ENCODE measurements around the gene DLGAP1. TPM values are rescaled to one million over a fixed set of nuclear protein-coding genes. Genes with fewer than 3 reads are reported as not detected.
"Not testable (repeated sequence)": the region's sequence is repeated elsewhere in the genome, so short reads cannot be mapped to it uniquely, and the experiment has no call there.

The DLGAP1 gene
- total and polyA plus RNA-seq, 7 experiments from 2014 or later = 0.32 to 1.0 TPM; not detected in 5

DNA sequence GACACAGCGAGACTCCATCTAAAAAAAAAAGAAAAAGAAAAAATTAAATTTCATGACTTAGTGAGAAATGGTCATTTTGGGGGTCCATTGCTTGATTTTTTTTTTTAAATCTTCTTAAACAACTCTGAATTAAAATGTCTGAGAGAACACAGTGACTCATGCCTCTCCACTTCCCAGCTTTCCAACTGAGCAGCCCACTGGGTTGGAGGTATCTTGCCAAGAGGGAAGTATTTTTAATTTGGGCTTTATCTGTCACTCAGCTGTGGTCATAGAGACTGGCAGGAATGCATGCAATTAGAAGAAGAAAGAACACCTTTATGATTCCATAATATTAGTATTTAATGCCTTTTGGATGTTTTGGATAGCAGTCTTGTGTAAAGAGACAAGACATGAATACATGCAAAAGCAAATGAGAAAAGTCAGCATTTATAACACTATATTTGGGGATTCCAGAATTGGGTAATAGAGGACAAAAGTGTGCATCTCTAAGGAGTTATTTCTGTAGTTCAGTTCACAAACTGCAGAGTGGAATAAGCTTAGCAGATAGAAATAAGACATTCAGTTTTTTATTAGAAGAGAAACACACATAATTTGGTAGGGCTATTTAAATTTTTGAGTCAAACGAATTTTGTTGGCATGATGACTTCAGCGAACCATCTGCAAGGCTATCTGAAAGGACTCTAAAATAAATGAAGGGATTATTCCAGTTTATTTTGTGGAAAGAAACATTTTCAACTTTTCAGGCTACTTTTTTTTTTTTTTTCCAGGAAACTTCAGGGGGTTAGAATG, 750.4 kb downstream of the DLGAP1 start:
- no peaks in the 10 kb centered on the region for H3K9me3 Mint-ChIP-seq
- Histone ChIP-seq H3K4me1 (ENCODE audit: control insufficient read depth in 2 of 2, insufficient read depth in 2 of 2, low read length in 2 of 2) (no peaks in the 10 kb centered on the region), H3K36me3 (ENCODE audit: control insufficient read depth in 2 of 3, insufficient read depth in 3 of 3, low read length in 3 of 3) (no peaks in the 10 kb centered on the region), H3K9me3 (ENCODE audit: control insufficient read depth in 2 of 3, low read length in 3 of 3) (no peaks in the 10 kb centered on the region), H3K27ac (ENCODE audit: low read depth, low read length) (no peak overlapping the region), H3K4me3 (ENCODE audit: low read length) (no peak overlapping the region), H3K27me3 (ENCODE audit: control insufficient read depth in 2 of 2, insufficient read depth in 2 of 2, low read length in 2 of 2) (peaks cover 0 to 6% of the 10 kb centered on the region in 2 donors)
- H3K4me1 Mint-ChIP-seq = peaks cover 0 to 13% (median 5%) of the 10 kb centered on the region in 7 donors
- CTCF ChIA-PET = no interaction called here
- H3K27me3 Mint-ChIP-seq = peaks cover 21 to 50% (median 30%) of the 10 kb centered on the region in 5 donors
- POLR2A ChIA-PET = no interaction called here
- intact Hi-C loops (cut with micrococcal nuclease) = loop anchor here (5.0 kb wide), 1 partner anchor 293 kb away; no protein-coding TSS in a partner anchor
- peaks cover 0 to 5% (median 0%) of the 10 kb centered on the region in 5 donors for H3K36me3 Mint-ChIP-seq
- H3K4me3 Mint-ChIP-seq = no peak overlapping the region
- no peak for DNase-seq
- no peak for ATAC-seq
- no peak overlapping the region for H3K27ac Mint-ChIP-seq

DNA sequence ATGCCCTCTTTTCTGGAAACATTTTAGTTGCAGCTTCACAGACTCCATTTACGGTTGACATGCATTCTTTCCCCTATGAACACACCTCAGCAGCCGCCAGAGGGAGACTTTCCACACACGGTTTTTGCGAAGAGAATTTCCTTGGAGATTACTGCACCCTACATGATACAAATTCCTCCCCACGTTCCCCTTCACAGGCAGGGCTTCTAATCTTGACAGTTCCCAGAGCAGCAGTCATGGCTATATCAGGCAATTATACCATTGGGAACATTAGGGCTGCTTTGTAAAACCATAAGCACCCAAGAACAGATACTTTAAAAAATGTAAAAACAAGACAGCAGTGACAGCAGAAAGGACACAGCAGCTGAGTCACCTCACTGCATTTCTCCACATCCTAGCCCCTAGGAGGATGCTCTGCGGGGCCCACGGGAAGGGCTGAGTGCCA, 751.4 kb downstream of the DLGAP1 start:
- CTCF ChIA-PET = no interaction called here
- no peaks in the 10 kb centered on the region for H3K9me3 ChIP-seq (ENCODE audit: control insufficient read depth in 2 of 3, low read length in 3 of 3)

DNA sequence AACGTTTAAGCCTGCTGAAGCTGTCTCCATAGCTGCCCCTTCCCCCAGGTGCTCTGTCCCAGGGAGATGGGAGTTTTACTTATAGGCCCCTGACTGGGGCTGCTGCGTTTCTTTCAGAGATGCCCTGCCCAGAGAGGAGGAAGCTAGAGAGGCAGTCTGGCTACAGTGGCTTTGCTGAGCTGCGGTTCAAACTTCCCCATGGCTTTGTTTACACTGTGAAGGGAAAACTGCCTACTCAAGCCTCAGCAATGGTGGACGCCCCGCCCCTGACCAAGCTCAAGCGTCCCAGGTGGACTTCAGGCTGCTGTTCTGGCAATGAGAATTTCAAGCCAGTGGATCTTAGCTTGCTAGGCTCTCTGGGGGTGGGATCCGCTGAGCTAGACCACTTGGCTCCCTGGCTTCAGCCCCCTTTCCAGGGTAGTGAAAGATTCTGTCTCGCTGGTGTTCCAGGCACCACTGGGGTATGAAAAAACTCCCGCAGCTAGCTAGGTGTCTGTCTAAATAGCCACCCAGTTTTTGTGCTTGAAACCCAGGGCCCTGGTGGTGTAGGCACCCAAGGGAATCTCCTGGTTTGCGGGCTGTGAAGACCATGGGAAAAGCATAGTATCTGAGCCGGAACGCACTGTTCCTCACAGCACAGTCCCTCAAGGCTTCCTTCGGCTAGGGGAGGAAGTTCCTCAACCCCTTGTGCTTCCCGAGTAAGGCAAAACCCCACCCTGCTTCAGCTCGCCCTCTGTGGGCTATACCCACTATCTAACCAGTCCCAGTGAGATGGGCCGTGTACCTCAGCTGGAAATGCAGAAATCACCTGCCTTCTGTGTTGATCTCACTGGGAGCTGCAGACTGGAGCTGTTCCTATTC, 755.2 kb downstream of the DLGAP1 start:
- intact Hi-C loops (cut with micrococcal nuclease) = loop anchor here (5.0 kb wide), 1 partner anchor 297 kb away; no protein-coding TSS in a partner anchor
- CTCF ChIA-PET = interaction anchor here (0.5 kb wide), 1 partner anchor 400 kb away, joined by 3 read pairs; no protein-coding TSS in a partner anchor
- POLR2A ChIA-PET; H3K27ac Mint-ChIP-seq; H3K9me3 ChIP-seq (ENCODE audit: control insufficient read depth in 2 of 3, low read length in 3 of 3); DNase-seq; H3K27me3 ChIP-seq (ENCODE audit: control insufficient read depth in 2 of 2, insufficient read depth in 2 of 2, low read length in 2 of 2); H3K27ac ChIP-seq (ENCODE audit: low read depth, low read length); H3K4me3 Mint-ChIP-seq; H3K4me1 Mint-ChIP-seq; H3K4me3 ChIP-seq (ENCODE audit: low read length); H3K36me3 ChIP-seq (ENCODE audit: control insufficient read depth in 2 of 3, insufficient read depth in 3 of 3, low read length in 3 of 3); H3K36me3 Mint-ChIP-seq; H3K4me1 ChIP-seq (ENCODE audit: control insufficient read depth in 2 of 2, insufficient read depth in 2 of 2, low read length in 2 of 2): not testable (repeated sequence)
- Mint-ChIP-seq H3K27me3 (peaks cover 14 to 48% (median 46%) of the 10 kb centered on the region in 5 donors), H3K9me3 (peaks cover 0 to 10% (median 1%) of the 10 kb centered on the region in 11 donors)
- peak; percentile 74 for ATAC-seq

More for the DNA sequence above, 751.4 kb downstream of the DLGAP1 start:
- Histone ChIP-seq H3K4me1 (ENCODE audit: control insufficient read depth in 2 of 2, insufficient read depth in 2 of 2, low read length in 2 of 2) (no peaks in the 10 kb centered on the region), H3K27ac (ENCODE audit: low read depth, low read length) (no peak overlapping the region), H3K36me3 (ENCODE audit: control insufficient read depth in 2 of 3, insufficient read depth in 3 of 3, low read length in 3 of 3) (no peaks in the 10 kb centered on the region), H3K27me3 (ENCODE audit: control insufficient read depth in 2 of 2, insufficient read depth in 2 of 2, low read length in 2 of 2) (peaks cover 0 to 6% of the 10 kb centered on the region in 2 donors), H3K4me3 (ENCODE audit: low read length) (no peak overlapping the region)
- Mint-ChIP-seq H3K27me3 (peaks cover 21 to 49% (median 38%) of the 10 kb centered on the region in 5 donors), H3K9me3 (peaks cover 0 to 2% (median 0%) of the 10 kb centered on the region in 11 donors), H3K4me1 (peaks cover 0 to 7% (median 2%) of the 10 kb centered on the region in 7 donors), H3K4me3 (no peak overlapping the region), H3K27ac (no peak overlapping the region), H3K36me3 (peaks cover 0 to 5% (median 2%) of the 10 kb centered on the region in 5 donors)
- POLR2A ChIA-PET = no interaction called here
- intact Hi-C loops (cut with micrococcal nuclease) = loop anchor here (5.0 kb wide), 1 partner anchor 294 kb away; no protein-coding TSS in a partner anchor
- ATAC-seq (peak; percentile 51), DNase-seq (peak in 5 of 9 donors; percentile 1 to 10 (median 5))

DNA sequence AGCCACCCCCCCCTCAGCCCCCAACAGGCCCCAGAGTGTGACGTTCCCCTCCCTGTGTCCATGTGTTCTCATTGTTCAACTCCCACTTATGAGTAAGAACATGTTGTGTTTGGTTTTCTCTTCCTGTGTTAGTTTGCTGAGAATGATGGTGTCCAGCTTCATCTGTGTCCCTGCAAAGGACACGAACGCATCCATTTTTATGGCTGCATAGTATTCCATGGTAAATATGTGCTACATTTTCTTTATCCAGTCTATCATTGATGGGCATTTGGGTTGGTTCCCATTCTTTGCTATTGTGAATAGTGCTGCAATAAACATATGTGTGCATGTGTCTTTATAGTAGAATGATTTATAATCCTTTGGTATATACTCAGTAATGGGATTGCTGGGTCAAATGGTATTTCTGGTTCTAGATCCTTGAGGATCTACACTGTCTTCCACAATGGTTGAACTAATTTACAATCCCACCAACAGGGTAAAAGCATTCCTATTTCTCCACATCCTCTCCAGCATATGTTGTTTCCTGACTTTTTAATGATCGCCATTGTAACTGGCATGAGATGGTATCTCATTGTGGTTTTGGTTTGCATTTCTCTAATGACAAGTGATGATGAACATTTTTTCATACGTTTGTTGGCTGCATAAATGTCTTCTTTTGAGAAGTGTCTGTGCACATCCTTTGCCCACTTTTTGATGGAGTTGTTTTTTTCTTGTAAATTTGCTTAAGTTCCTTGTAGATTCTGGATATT, 760.9 kb downstream of the DLGAP1 start:
- H3K4me1 Mint-ChIP-seq; intact Hi-C loops (cut with micrococcal nuclease); H3K4me1 ChIP-seq (ENCODE audit: control insufficient read depth in 2 of 2, insufficient read depth in 2 of 2, low read length in 2 of 2); H3K27me3 ChIP-seq (ENCODE audit: control insufficient read depth in 2 of 2, insufficient read depth in 2 of 2, low read length in 2 of 2); H3K9me3 ChIP-seq (ENCODE audit: control insufficient read depth in 2 of 3, low read length in 3 of 3); H3K27ac ChIP-seq (ENCODE audit: low read depth, low read length); CTCF ChIA-PET; H3K27ac Mint-ChIP-seq; POLR2A ChIA-PET; ATAC-seq; H3K36me3 Mint-ChIP-seq; H3K4me3 ChIP-seq (ENCODE audit: low read length); H3K36me3 ChIP-seq (ENCODE audit: control insufficient read depth in 2 of 3, insufficient read depth in 3 of 3, low read length in 3 of 3); H3K4me3 Mint-ChIP-seq; DNase-seq: not testable (repeated sequence)
- H3K9me3 Mint-ChIP-seq = peaks cover 0 to 10% (median 1%) of the 10 kb centered on the region in 11 donors
- peaks cover 0 to 32% (median 9%) of the 10 kb centered on the region in 5 donors for H3K27me3 Mint-ChIP-seq

DNA sequence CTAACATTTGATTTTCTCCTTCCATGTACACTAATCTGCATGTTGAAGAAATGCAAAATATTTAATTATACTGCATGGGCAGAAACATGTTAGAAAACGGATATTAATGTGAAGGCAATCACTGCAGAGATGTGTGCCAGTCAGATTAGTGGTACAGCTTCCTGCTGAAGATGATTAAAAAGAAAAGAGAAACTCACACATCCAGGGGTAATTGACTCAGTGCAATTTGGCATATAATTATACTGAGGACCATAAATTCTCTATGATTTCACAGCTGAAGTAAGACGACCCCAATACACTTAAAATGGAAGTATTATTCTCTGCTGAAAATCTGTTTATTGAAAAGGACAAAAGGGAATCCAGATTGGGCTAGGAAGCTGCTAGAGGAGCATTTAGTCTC, 761.7 kb downstream of the DLGAP1 start:
- no peaks in the 10 kb centered on the region for H3K4me1 ChIP-seq (ENCODE audit: control insufficient read depth in 2 of 2, insufficient read depth in 2 of 2, low read length in 2 of 2)
- Mint-ChIP-seq H3K4me3 (no peak overlapping the region), H3K4me1 (no peaks in the 10 kb centered on the region), H3K27me3 (peaks cover 0 to 25% (median 8%) of the 10 kb centered on the region in 5 donors), H3K27ac (no peak overlapping the region), H3K9me3 (peaks cover 0 to 10% (median 1%) of the 10 kb centered on the region in 11 donors), H3K36me3 (no peaks in the 10 kb centered on the region)
- no peak for ATAC-seq
- H3K4me3 ChIP-seq (ENCODE audit: low read length) = no peak overlapping the region
- POLR2A ChIA-PET = no interaction called here
- no peaks in the 10 kb centered on the region for H3K27me3 ChIP-seq (ENCODE audit: control insufficient read depth in 2 of 2, insufficient read depth in 2 of 2, low read length in 2 of 2)
- intact Hi-C loops (cut with micrococcal nuclease) = no loop called here
- no peaks in the 10 kb centered on the region for H3K9me3 ChIP-seq (ENCODE audit: control insufficient read depth in 2 of 3, low read length in 3 of 3)
- no peak overlapping the region for H3K27ac ChIP-seq (ENCODE audit: low read depth, low read length)
- CTCF ChIA-PET = no interaction called here
- DNase-seq = no peak
- H3K36me3 ChIP-seq (ENCODE audit: control insufficient read depth in 2 of 3, insufficient read depth in 3 of 3, low read length in 3 of 3) = no peaks in the 10 kb centered on the region

DNA sequence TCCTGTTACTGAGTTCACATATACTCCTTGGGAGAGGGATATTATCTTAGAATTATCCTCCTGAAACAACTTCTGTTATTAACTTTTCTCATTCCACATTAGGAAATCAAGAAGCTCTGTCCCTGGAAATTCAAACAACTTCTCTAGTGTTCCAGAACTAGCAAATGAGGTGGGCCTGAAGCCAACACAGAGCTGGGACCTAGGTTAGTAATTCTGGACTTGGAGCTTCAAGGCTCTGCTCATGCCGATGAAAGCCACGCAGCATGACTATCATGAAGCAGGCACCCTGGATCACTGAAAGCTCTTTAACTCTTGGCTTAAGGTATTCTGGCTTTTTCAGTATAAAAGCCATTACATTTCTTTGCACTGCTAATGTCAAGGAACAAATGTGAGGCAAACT, 762.4 kb downstream of the DLGAP1 start:
- no peaks in the 10 kb centered on the region for H3K36me3 Mint-ChIP-seq
- ATAC-seq = no peak
- intact Hi-C loops (cut with micrococcal nuclease) = no loop called here
- peak overlapping the region in 1 of 9 donors; percentile 38 for H3K27ac Mint-ChIP-seq
- H3K9me3 Mint-ChIP-seq = peaks cover 0 to 10% (median 1%) of the 10 kb centered on the region in 11 donors
- no peak overlapping the region for H3K4me3 ChIP-seq (ENCODE audit: low read length)
- peaks cover 0 to 20% (median 8%) of the 10 kb centered on the region in 5 donors for H3K27me3 Mint-ChIP-seq
- no peaks in the 10 kb centered on the region for H3K9me3 ChIP-seq (ENCODE audit: control insufficient read depth in 2 of 3, low read length in 3 of 3)
- H3K27ac ChIP-seq (ENCODE audit: low read depth, low read length) = no peak overlapping the region
- POLR2A ChIA-PET = no interaction called here
- no peaks in the 10 kb centered on the region for H3K27me3 ChIP-seq (ENCODE audit: control insufficient read depth in 2 of 2, insufficient read depth in 2 of 2, low read length in 2 of 2)
- H3K4me3 Mint-ChIP-seq = no peak overlapping the region
- no peak for DNase-seq
- H3K36me3 ChIP-seq (ENCODE audit: control insufficient read depth in 2 of 3, insufficient read depth in 3 of 3, low read length in 3 of 3) = no peaks in the 10 kb centered on the region
- H3K4me1 Mint-ChIP-seq = no peaks in the 10 kb centered on the region
- CTCF ChIA-PET = interaction anchor here (0.6 to 1.1 kb wide), 2 partner anchors 27 to 222 kb away, joined by 3 to 4 read pairs; no protein-coding TSS in a partner anchor
- no peaks in the 10 kb centered on the region for H3K4me1 ChIP-seq (ENCODE audit: control insufficient read depth in 2 of 2, insufficient read depth in 2 of 2, low read length in 2 of 2)

All from naive thymus-derived CD4-positive, alpha-beta T cell (primary cell).